GM12872 (cell line): ENCODE results near the gene CHCHD5.

Source experiments
- CTCF ChIP-seq: IDR thresholded peaks from 3 replicates; pipeline ENCODE4 v1.5.1; 2011; ENCODE audit warnings: low read depth, mild to moderate bottlenecking, low read length, moderate library complexity; ENCODE audit not compliant: insufficient read depth

CHCHD5 gene

GRCh38 chr2:112584134-112584890, at the start of gene CHCHD5:
CHCHD5 (plus strand) TSS chr2:112584609; CDS start chr2:112584648, 39 bp downstream.
- no peak for TF ChIP-seq CTCF

GRCh38 chr2:112534826-112535225, 49.6 kb upstream of the CHCHD5 start:
- no peak for TF ChIP-seq CTCF

GRCh38 chr2:112539306-112539705, 45.1 kb upstream of the CHCHD5 start:
- no peak for TF ChIP-seq CTCF

- no peak for TF ChIP-seq CTCF
Measured at GRCh38 chr2:112540906-112541305, 43.5 kb upstream of the CHCHD5 start.

GRCh38 chr2:112541315-112542122, 42.9 kb upstream of the CHCHD5 start:
- no peak for TF ChIP-seq CTCF

GRCh38 chr2:112542123-112542983, 42.1 kb upstream of the CHCHD5 start, which contains the start of gene POLR1B:
POLR1B (plus strand) TSS chr2:112542465; CDS start chr2:112542495, 30 bp downstream.
- TF ChIP-seq CTCF, result no peak
